HepG2 (cell line): Measurements from ENCODE around the gene RSPRY1. TPM values are rescaled to one million over a fixed set of nuclear protein-coding genes. Genes with fewer than 3 reads are reported as not detected.

Experiments used
- ASH2L ChIP-seq: fragments of 300-600, 200-600 bp; sonication (generic); IDR thresholded peaks from 2 replicates; pipeline ENCODE4 v1.7.0; 2017; ENCODE audit warnings: low read depth, mild to moderate bottlenecking, moderate library complexity, mixed read lengths, low read length; ENCODE audit not compliant: insufficient read length
- CBX1 ChIP-seq: IDR thresholded peaks from one replicate; pipeline ENCODE4 v1.6.1; 2016; ENCODE audit warnings: antibody characterized with exemption, low read depth
- CEBPG ChIP-seq: IDR thresholded peaks from 2 replicates; pipeline ENCODE4 v1.6.1; 2016
- CREB1 ChIP-seq, 2 experiments: fragments of 450-650 bp in 1 of 2; IDR thresholded peaks; 2 replicates each; pipeline ENCODE4 v1.6.1; 2016 to 2017; ENCODE audit warnings: control low read depth in 1 of 2, mild to moderate bottlenecking in 1 of 2, missing compliant biosample characterization in 1 of 2, missing genetic modification characterization in 1 of 2
- FOSL1 ChIP-seq: sonication (generic); formaldehyde crosslinking; IDR thresholded peaks from 2 replicates; pipeline ENCODE4 v1.9.0; 2021; ENCODE audit warnings: missing genetic modification reagents, borderline replicate concordance
- FOSL2 ChIP-seq: sonication (generic); formaldehyde crosslinking; IDR thresholded peaks from 2 replicates; pipeline ENCODE4 v1.4.0; 2020; ENCODE audit warnings: missing genetic modification reagents
- GLI4 ChIP-seq: sonication (generic); formaldehyde crosslinking; IDR thresholded peaks from 2 replicates; pipeline ENCODE4 v1.5.1; 2020; ENCODE audit warnings: missing genetic modification reagents, mild to moderate bottlenecking, moderate library complexity, borderline replicate concordance
- HDAC2 ChIP-seq: sonication (generic); formaldehyde crosslinking; IDR thresholded peaks from 2 replicates; pipeline ENCODE4 v1.4.0; 2020; ENCODE audit warnings: missing genetic modification reagents
- JUNB ChIP-seq: sonication (generic); formaldehyde crosslinking; IDR thresholded peaks from 2 replicates; pipeline ENCODE4 v1.8.0; 2022; ENCODE audit warnings: missing genetic modification reagents, mild to moderate bottlenecking, borderline replicate concordance
- KDM4B ChIP-seq: sonication (generic); formaldehyde crosslinking; IDR thresholded peaks from 2 replicates; pipeline ENCODE4 v1.4.0; 2020; ENCODE audit warnings: missing genetic modification reagents
- MAF1 ChIP-seq: sonication (generic); formaldehyde crosslinking; IDR thresholded peaks from 2 replicates; pipeline ENCODE4 v1.5.0; 2020; ENCODE audit warnings: missing genetic modification reagents, borderline replicate concordance
- PITX1 ChIP-seq: sonication (generic); formaldehyde crosslinking; IDR thresholded peaks from 2 replicates; pipeline ENCODE4 v1.5.1; 2020; ENCODE audit warnings: mild to moderate bottlenecking, missing genetic modification reagents
- RARG ChIP-seq: sonication (generic); formaldehyde crosslinking; IDR thresholded peaks from 2 replicates; pipeline ENCODE4 v1.4.0; 2020; ENCODE audit warnings: low read depth, mild to moderate bottlenecking, missing genetic modification reagents
- TAF1 ChIP-seq: sonication (generic); formaldehyde crosslinking; IDR thresholded peaks from 2 replicates; pipeline ENCODE4 v1.4.0; 2020; ENCODE audit warnings: missing genetic modification reagents
- ZBTB7A ChIP-seq: sonication (generic); formaldehyde crosslinking; IDR thresholded peaks from 2 replicates; pipeline ENCODE4 v1.8.0; 2022; ENCODE audit warnings: mild to moderate bottlenecking, missing genetic modification reagents
- ZKSCAN1 ChIP-seq: fragments of 150-350 bp; IDR thresholded peaks from 2 replicates; pipeline ENCODE4 v1.6.1; 2014; ENCODE audit warnings: low read length
- ZKSCAN5 ChIP-seq: sonication (generic); formaldehyde crosslinking; IDR thresholded peaks from 2 replicates; pipeline ENCODE4 v1.5.1; 2020; ENCODE audit warnings: mild to moderate bottlenecking, missing genetic modification reagents
- ZNF12 ChIP-seq: sonication (generic); formaldehyde crosslinking; IDR thresholded peaks from 2 replicates; pipeline ENCODE4 v1.5.0; 2020; ENCODE audit warnings: missing genetic modification reagents
- ZNF232 ChIP-seq: sonication (generic); formaldehyde crosslinking; IDR thresholded peaks from 2 replicates; pipeline ENCODE4 v1.4.0; 2020; ENCODE audit warnings: missing genetic modification reagents, borderline replicate concordance
- ZNF674 ChIP-seq: sonication (generic); formaldehyde crosslinking; IDR thresholded peaks from 2 replicates; pipeline ENCODE4 v1.5.0; 2020; ENCODE audit warnings: low read depth, mild to moderate bottlenecking, missing genetic modification reagents
- ZNF879 ChIP-seq: sonication (generic); formaldehyde crosslinking; IDR thresholded peaks from 2 replicates; pipeline ENCODE4 v1.8.1; 2023; ENCODE audit warnings: missing genetic modification reagents
- polyA plus RNA-seq, 8 experiments: library from polyadenylated mRNA; depleted of rRNA in 3 of 8; stranded (reverse) in 7 of 8; unstranded in 1 of 8; fragments of >200 nt; fragmentation: Illumina TruSeq in 4 of 8; extraction: Trizol in 4 of 8; gene quantifications; 2 replicates each; pipeline versions ENCODE4 v1.2.1 to v1.2.3, GENCODE V29; 2011 to 2016; ENCODE audit warnings: low read depth in 4 of 8, missing spikeins in 1 of 8, mixed read lengths in 1 of 8; ENCODE audit not compliant: insufficient read depth in 1 of 8
- total RNA-seq, 5 experiments: library from RNA; depleted of rRNA; stranded (reverse); fragments of >200 nt; fragmentation: Illumina TruSeq; extraction: Trizol; gene quantifications; 2 replicates each; pipeline ENCODE4 v1.2.3, GENCODE V29; 2016; ENCODE audit warnings: low read depth in 1 of 5
- TF ChIP-seq, protein P1 (sequence below): sonication (generic); formaldehyde crosslinking; IDR thresholded peaks from 2 replicates; pipeline ENCODE4 v1.8.0; 2022; ENCODE audit warnings: mild to moderate bottlenecking, missing genetic modification reagents
- TF ChIP-seq, protein P2 (sequence below): sonication (generic); formaldehyde crosslinking; IDR thresholded peaks from 2 replicates; pipeline ENCODE4 v1.4.0; 2020; ENCODE audit warnings: missing genetic modification reagents
- TF ChIP-seq, protein P3 (sequence below): sonication (generic); formaldehyde crosslinking; IDR thresholded peaks from 2 replicates; pipeline ENCODE4 v1.4.0; 2020; ENCODE audit warnings: missing genetic modification reagents

Gene RSPRY1
- total and polyA plus RNA-seq, 2 of the 13 experiments (the other 11 are each of a cell fraction or from before 2014, with no cell fraction given) = 53.4 to 61.0 TPM

DNA sequence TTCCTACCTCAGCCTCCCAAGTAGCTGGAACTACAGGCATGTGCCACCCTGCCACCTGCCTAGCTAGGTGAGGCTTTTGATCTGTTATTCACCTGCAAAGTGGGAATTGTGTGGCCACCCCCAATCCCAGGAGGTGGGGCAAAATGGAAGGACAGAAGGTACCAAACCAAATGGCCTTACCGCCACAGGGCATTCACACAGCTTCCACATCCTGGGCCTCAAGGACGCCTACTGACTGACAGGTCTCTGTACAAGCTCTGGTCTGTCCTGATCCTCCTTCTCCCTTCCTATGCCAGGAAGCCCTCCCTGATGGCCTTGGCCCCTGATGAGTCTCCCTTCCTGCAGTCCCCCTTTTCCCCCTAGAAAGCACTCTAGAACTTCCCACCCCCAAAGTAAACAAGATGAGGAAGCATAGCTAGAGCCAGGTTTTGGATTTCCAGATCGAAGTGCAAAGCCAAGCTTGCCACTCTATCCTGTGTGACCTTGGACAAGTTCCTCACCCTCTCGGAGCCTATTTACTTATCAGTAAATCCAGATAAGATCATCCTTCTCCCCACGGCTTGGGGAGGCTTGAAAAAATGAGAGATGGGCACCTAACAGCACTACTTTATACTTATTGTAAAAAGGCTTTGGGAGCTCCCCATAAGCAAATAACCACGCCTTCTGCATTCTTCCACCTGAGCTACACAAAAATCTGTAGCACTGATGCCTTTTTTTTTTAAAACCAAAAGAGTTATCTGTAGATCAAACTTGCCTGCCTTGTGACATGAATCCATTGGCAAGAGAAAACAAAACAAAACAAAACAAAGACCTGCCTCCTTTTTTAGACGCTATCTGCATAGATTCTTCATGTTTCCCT is 93.9 kb downstream of the RSPRY1 start (continued):
- TF ChIP-seq, protein P1, sequence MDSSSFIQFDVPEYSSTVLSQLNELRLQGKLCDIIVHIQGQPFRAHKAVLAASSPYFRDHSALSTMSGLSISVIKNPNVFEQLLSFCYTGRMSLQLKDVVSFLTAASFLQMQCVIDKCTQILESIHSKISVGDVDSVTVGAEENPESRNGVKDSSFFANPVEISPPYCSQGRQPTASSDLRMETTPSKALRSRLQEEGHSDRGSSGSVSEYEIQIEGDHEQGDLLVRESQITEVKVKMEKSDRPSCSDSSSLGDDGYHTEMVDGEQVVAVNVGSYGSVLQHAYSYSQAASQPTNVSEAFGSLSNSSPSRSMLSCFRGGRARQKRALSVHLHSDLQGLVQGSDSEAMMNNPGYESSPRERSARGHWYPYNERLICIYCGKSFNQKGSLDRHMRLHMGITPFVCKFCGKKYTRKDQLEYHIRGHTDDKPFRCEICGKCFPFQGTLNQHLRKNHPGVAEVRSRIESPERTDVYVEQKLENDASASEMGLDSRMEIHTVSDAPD (CRISPR knock-in tag) = peak; percentile 92; the same call in 1 of the 2 replicates
- TF ChIP-seq FOSL2 (CRISPR knock-in tag) (peak; percentile 95), ZBTB7A (CRISPR knock-in tag) (peak; percentile 88; the same call in 1 of the 2 replicates), JUNB (no peak; the same call in 1 of the 2 replicates), CREB1 (IDR thresholded peaks at IDR 0.05) (no peak), CREB1 (CRISPR knock-in tag; IDR thresholded peaks at IDR 0.05) (peak; percentile 83), ASH2L (peak; percentile 59), HDAC2 (CRISPR knock-in tag) (peak; percentile 98), ZNF12 (CRISPR knock-in tag) (peak; percentile 59; the same call in 1 of the 2 replicates), GLI4 (0 out of 2 replicates have a peak, but pooled peaks have one; percentile 77), CEBPG (CRISPR knock-in tag) (peak; percentile 43), ZKSCAN1 (peak; percentile 60), TAF1 (CRISPR knock-in tag) (peak; percentile 53; the same call in 1 of the 2 replicates), KDM4B (CRISPR knock-in tag) (0 out of 2 replicates have a peak, but pooled peaks have one; percentile 74), PITX1 (CRISPR knock-in tag) (peak; percentile 96), FOSL1 (no peak; the same call in 1 of the 2 replicates), CBX1 (peak; percentile 24), MAF1 (CRISPR knock-in tag) (no peak), ZNF674 (no peak), ZNF232 (CRISPR knock-in tag) (no peak), RARG (no peak), ZKSCAN5 (CRISPR knock-in tag) (no peak), ZNF879 (CRISPR knock-in tag) (no peak)
- TF ChIP-seq, protein P2, sequence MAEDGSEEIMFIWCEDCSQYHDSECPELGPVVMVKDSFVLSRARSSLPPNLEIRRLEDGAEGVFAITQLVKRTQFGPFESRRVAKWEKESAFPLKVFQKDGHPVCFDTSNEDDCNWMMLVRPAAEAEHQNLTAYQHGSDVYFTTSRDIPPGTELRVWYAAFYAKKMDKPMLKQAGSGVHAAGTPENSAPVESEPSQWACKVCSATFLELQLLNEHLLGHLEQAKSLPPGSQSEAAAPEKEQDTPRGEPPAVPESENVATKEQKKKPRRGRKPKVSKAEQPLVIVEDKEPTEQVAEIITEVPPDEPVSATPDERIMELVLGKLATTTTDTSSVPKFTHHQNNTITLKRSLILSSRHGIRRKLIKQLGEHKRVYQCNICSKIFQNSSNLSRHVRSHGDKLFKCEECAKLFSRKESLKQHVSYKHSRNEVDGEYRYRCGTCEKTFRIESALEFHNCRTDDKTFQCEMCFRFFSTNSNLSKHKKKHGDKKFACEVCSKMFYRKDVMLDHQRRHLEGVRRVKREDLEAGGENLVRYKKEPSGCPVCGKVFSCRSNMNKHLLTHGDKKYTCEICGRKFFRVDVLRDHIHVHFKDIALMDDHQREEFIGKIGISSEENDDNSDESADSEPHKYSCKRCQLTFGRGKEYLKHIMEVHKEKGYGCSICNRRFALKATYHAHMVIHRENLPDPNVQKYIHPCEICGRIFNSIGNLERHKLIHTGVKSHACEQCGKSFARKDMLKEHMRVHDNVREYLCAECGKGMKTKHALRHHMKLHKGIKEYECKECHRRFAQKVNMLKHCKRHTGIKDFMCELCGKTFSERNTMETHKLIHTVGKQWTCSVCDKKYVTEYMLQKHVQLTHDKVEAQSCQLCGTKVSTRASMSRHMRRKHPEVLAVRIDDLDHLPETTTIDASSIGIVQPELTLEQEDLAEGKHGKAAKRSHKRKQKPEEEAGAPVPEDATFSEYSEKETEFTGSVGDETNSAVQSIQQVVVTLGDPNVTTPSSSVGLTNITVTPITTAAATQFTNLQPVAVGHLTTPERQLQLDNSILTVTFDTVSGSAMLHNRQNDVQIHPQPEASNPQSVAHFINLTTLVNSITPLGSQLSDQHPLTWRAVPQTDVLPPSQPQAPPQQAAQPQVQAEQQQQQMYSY (CRISPR knock-in tag) = peak; percentile 44; the same call in 1 of the 2 replicates
- TF ChIP-seq, protein P3, sequence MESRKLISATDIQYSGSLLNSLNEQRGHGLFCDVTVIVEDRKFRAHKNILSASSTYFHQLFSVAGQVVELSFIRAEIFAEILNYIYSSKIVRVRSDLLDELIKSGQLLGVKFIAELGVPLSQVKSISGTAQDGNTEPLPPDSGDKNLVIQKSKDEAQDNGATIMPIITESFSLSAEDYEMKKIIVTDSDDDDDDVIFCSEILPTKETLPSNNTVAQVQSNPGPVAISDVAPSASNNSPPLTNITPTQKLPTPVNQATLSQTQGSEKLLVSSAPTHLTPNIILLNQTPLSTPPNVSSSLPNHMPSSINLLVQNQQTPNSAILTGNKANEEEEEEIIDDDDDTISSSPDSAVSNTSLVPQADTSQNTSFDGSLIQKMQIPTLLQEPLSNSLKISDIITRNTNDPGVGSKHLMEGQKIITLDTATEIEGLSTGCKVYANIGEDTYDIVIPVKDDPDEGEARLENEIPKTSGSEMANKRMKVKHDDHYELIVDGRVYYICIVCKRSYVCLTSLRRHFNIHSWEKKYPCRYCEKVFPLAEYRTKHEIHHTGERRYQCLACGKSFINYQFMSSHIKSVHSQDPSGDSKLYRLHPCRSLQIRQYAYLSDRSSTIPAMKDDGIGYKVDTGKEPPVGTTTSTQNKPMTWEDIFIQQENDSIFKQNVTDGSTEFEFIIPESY (CRISPR knock-in tag) = peak; percentile 83
